Loucy (cell line): ENCODE data around the gene NXPH2.

ENCODE experiments used
- H2AFZ ChIP-seq: fragments of 200-600 bp; sonication (generic); 2 replicates; pipeline ENCODE4 v1.6.0; 2016; ENCODE audit warnings: antibody characterized with exemption, mild to moderate bottlenecking, low read length, moderate library complexity
- H3F3A ChIP-seq: fragments of 200-600 bp; 2 replicates; pipeline ENCODE4 v1.6.0; 2016; ENCODE audit warnings: antibody characterized with exemption, low read depth, mild to moderate bottlenecking
- H3K27me3 ChIP-seq: fragments of 200-600 bp; sonication (generic); 2 replicates; pipeline ENCODE4 v1.6.1; 2014; ENCODE audit warnings: low read length, mild to moderate bottlenecking; ENCODE audit not compliant: insufficient read depth, poor library complexity, severe bottlenecking
- H3K36me3 ChIP-seq: fragments of 200-600 bp; sonication (generic); 2 replicates; pipeline ENCODE4 v1.6.1; 2016; ENCODE audit warnings: low read length; ENCODE audit not compliant: insufficient read depth
- H3K4me1 ChIP-seq: fragments of 200-600 bp; sonication (generic); 2 replicates; pipeline ENCODE4 v1.5.1; 2014; ENCODE audit warnings: low read length, mild to moderate bottlenecking; ENCODE audit not compliant: insufficient read depth, poor library complexity, severe bottlenecking
- H3K4me2 ChIP-seq: fragments of 200-600 bp; sonication (generic); 2 replicates; pipeline ENCODE4 v1.6.0; 2014; ENCODE audit warnings: antibody characterized with exemption, low read length, low read depth, mild to moderate bottlenecking; ENCODE audit not compliant: poor library complexity, severe bottlenecking
- H3K4me3 ChIP-seq: fragments of 200-600 bp; sonication (generic); 2 replicates; pipeline ENCODE4 v1.5.1; 2014; ENCODE audit warnings: low read length, mild to moderate bottlenecking, mixed read lengths; ENCODE audit not compliant: poor library complexity, severe bottlenecking
- H3K79me2 ChIP-seq: fragments of 200-600 bp; sonication (generic); 2 replicates; pipeline ENCODE4 v1.6.1; 2014; ENCODE audit warnings: low read length; ENCODE audit not compliant: insufficient read depth
- H3K9ac ChIP-seq: fragments of 200-600 bp; sonication (generic); 2 replicates; pipeline ENCODE4 v1.6.0; 2014; ENCODE audit warnings: mild to moderate bottlenecking, low read depth, low read length, moderate library complexity; ENCODE audit not compliant: poor library complexity, severe bottlenecking
- H3K9me2 ChIP-seq: fragments of 200-600 bp; sonication (generic); replicated peaks from 2 replicates; pipeline ENCODE4 v1.6.1; 2016; ENCODE audit warnings: low read depth, low read length, mixed read lengths
- H3K9me3 ChIP-seq: fragments of 200-600 bp; sonication (generic); 2 replicates; pipeline ENCODE4 v1.6.1; 2014; ENCODE audit warnings: mild to moderate bottlenecking, antibody characterized with exemption, low read length, low read depth; ENCODE audit not compliant: insufficient read depth
- H4K20me1 ChIP-seq: fragments of 200-600 bp; sonication (generic); 2 replicates; pipeline ENCODE4 v1.6.0; 2014; ENCODE audit warnings: antibody characterized with exemption, low read length, mild to moderate bottlenecking; ENCODE audit not compliant: insufficient read depth, poor library complexity, severe bottlenecking
- CTCF ChIP-seq: fragments of 200-600 bp; sonication (generic); conservative IDR thresholded peaks from 2 replicates; pipeline ENCODE4 v1.5.1; 2014; ENCODE audit warnings: mild to moderate bottlenecking, antibody characterized with exemption, low read length
- EZH2phosphoT487 ChIP-seq: fragments of 200-600 bp; IDR thresholded peaks from 2 replicates; pipeline ENCODE4 v1.6.1; 2018; ENCODE audit warnings: antibody characterized with exemption, mild to moderate bottlenecking, moderate library complexity, borderline replicate concordance

The NXPH2 gene

GRCh38 chr2:138726681-138727080 lies 53.5 kb downstream of the NXPH2 start:
- no peak overlapping the region for H2AFZ ChIP-seq
- H4K20me1 ChIP-seq, result no peaks in the 10 kb centered on the region
- no peaks in the 10 kb centered on the region for H3K27me3 ChIP-seq
- H3K79me2 ChIP-seq, result no peaks in the 10 kb centered on the region
- no peaks in the 10 kb centered on the region for H3K9me2 ChIP-seq
- no peaks in the 10 kb centered on the region for H3K4me1 ChIP-seq
- H3K36me3 ChIP-seq, result no peaks in the 10 kb centered on the region
- H3K9ac ChIP-seq, result no peak overlapping the region
- H3K4me2 ChIP-seq, result no peak overlapping the region
- no peaks in the 10 kb centered on the region for H3F3A ChIP-seq
- H3K9me3 ChIP-seq, result no peaks in the 10 kb centered on the region
- no peak for TF ChIP-seq CTCF
- no peak for TF ChIP-seq EZH2phosphoT487
- no peak overlapping the region for H3K4me3 ChIP-seq

- no peaks in the 10 kb centered on the region for H4K20me1 ChIP-seq
- H3K9me3 ChIP-seq, result no peaks in the 10 kb centered on the region
- no peak overlapping the region for H3K9ac ChIP-seq
- no peaks in the 10 kb centered on the region for H3F3A ChIP-seq
- no peaks in the 10 kb centered on the region for H3K36me3 ChIP-seq
- H3K4me3 ChIP-seq, result no peak overlapping the region
- no peaks in the 10 kb centered on the region for H3K4me1 ChIP-seq
- H2AFZ ChIP-seq, result no peak overlapping the region
- TF ChIP-seq CTCF (no peak), EZH2phosphoT487 (no peak)
- H3K4me2 ChIP-seq, result no peak overlapping the region
- H3K27me3 ChIP-seq, result no peaks in the 10 kb centered on the region
- H3K9me2 ChIP-seq, result no peaks in the 10 kb centered on the region
- no peaks in the 10 kb centered on the region for H3K79me2 ChIP-seq
These were observed 55.3 kb downstream of the NXPH2 start for GRCh38 chr2:138724729-138725459.

GRCh38 chr2:138724327-138724726 lies 55.9 kb downstream of the NXPH2 start:
- no peaks in the 10 kb centered on the region for H3K36me3 ChIP-seq
- no peaks in the 10 kb centered on the region for H3K27me3 ChIP-seq
- no peak overlapping the region for H3K4me3 ChIP-seq
- no peaks in the 10 kb centered on the region for H3K9me2 ChIP-seq
- H3F3A ChIP-seq, result no peaks in the 10 kb centered on the region
- H3K4me2 ChIP-seq, result no peak overlapping the region
- H3K4me1 ChIP-seq, result no peaks in the 10 kb centered on the region
- no peak overlapping the region for H3K9ac ChIP-seq
- H4K20me1 ChIP-seq, result no peaks in the 10 kb centered on the region
- no peak overlapping the region for H2AFZ ChIP-seq
- TF ChIP-seq EZH2phosphoT487, result no peak
- TF ChIP-seq CTCF, result no peak
- H3K79me2 ChIP-seq, result no peaks in the 10 kb centered on the region
- no peaks in the 10 kb centered on the region for H3K9me3 ChIP-seq
